GM15510 (cell line): ENCODE data around the gene CIDEC.

Source experiments
- POLR2A ChIP-seq: IDR thresholded peaks from 3 replicates; pipeline ENCODE4 v1.6.1; 2011; ENCODE audit warnings: borderline replicate concordance; ENCODE audit not compliant: insufficient read length; ENCODE audit errors: extremely low read depth

The CIDEC gene

DNA sequence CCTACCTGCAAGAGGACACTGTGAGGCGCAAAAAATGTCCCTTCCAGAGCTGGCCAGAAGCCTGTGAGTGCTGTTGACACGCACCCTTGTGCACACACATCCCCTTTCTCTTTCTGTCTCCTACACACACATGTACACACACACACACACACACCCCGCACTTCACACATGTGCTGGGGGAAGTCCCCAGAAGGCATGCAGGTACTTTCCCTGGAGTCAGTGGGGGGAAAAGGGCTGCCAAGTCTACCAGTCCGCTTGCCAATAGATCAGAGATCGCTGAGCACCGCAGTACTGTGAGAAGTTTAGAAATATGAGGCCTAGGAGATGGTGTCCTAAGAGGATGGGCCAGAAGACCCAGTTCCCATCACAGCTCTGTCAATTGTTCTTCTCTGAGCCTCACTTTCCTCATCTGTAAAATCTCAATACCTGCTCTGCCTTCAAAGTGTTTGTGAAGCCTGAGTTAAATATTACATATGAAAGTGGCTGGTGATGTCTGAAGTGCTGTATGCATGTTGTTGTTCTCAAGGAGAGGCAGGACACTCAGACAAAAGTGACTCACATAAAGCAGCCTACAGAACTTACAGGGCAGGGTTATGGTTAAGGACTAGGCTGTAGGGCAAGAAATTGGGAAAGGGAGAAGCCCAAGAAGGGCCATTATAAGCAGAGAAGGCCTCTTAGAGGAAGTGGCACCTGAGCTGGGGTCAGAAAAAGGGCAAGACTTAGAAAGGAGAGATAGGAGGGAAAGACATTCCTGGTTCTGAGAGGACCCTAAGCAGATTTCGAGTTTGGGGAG is 29.4 kb upstream of the CIDEC start:
- no peak for TF ChIP-seq POLR2A

DNA sequence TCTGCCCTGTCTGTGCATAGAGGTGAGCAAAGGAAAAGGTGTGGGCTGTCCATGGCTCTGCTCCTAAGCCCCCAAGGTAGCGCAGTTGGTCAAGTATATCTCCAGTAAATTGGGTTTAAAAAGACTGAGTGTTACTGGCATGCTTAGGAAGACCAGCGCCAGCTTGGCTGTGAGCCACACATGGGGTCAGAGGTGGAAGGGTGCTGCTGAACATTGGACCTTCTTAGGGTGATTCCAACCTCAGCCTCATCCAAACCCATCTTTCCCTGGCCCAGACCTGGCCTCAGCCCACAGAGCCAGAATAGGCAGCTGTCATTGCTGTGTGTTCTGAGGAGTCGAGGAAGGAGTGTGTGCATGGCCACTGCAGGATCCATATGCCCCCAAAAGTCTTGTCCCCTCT is 28.2 kb upstream of the CIDEC start:
- TF ChIP-seq POLR2A: no peak

DNA sequence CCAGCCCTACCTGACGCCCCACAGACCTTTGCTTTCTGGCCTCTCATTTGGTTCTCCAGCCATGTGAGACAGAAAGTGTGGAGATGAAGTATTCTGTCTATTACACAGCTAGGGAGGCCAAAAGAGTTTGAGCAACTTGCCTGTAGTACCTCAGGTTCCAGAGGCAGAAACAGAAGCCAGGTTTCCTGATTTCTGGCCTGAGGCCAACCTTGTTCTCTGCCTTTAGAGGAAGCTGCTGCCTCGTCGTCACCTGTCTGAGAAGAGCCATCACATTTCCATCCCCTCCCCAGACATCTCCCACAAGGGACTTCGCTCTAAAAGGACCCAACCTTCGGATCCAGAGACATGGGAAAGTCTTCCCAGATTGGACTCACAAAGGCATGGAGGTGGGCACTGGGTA is 26.4 kb upstream of the CIDEC start:
- no peak for TF ChIP-seq POLR2A

DNA sequence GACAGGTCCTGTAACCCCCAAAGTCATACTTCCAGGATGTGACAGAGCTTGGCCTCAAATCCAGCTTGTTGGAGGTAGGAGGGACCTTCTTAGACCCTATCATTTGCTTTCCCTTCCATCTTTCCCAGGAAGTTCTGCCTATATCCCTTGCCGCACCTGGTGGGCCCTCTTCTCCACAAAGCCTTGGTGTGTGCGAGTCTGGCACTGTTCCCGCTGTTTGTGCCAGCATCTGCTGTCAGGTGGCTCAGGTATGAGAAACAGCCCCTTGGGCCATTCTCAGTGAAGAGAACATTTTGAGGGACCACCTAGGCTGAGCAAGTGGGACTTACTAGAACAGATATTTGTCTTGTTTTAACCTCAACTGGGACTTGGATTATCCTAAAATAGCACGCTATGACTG is 23.9 kb upstream of the CIDEC start:
- no peak for TF ChIP-seq POLR2A

DNA sequence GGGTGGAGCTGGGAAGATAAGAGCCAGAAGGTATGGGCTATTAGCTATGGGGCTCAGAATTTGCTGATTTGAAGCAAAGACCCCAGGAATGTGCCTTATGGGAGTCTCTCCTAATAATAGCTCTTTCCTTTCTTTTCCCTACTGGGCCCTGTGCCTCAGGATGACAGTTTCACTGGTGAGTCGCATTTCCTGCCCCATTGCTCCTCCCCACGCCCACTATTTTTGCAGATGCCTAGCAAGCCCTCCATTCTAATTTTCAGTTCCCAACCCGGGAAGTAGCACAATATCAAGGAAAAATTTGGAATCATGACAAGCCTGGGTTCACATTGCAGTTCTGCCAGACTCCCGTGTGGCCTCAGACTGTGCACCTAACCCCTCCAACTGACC is 23.2 kb upstream of the CIDEC start:
- TF ChIP-seq POLR2A: no peak

DNA sequence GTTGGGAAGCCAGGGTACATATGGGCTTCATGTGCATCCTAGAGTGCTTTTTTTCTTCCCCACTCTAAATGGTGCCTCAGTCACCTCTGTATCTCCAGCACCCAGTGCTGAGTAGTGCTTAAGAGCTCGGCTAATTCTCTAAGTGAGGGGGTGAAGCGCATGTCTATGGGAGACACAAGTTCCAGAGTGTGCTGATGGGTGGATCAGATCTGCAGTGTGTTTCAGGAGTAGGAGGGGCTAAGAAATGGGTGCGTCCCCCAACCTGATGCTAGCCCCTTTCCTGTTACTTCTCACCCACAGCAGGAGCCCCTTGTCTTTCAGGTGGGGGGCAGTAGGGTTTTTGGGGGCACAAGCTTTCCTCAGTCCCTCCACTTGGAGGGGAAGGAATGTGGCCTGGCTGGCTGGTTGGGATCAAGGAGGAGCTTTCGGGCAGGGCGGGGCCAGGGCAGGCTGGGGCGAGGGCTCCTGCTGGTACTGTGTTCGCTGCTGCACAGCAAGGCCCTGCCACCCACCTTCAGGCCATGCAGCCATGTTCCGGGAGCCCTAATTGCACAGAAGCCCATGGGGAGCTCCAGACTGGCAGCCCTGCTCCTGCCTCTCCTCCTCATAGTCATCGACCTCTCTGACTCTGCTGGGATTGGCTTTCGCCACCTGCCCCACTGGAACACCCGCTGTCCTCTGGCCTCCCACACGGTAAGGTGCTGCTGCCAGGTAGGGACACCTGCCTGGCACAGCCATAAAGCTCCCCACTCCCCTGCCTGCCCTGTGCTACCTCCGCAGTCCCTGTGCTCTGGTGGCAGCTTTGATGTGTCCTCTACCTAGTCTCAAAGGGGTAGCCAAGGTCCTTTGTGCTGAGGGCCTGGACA is 22.6 kb upstream of the CIDEC start, which contains the start of gene IL17RE:
Gene IL17RE (plus strand): TSS at position 477 of the 866 bp plus-strand sequence. CDS start 85 bp downstream, at position 562.
- no peak for TF ChIP-seq POLR2A

DNA sequence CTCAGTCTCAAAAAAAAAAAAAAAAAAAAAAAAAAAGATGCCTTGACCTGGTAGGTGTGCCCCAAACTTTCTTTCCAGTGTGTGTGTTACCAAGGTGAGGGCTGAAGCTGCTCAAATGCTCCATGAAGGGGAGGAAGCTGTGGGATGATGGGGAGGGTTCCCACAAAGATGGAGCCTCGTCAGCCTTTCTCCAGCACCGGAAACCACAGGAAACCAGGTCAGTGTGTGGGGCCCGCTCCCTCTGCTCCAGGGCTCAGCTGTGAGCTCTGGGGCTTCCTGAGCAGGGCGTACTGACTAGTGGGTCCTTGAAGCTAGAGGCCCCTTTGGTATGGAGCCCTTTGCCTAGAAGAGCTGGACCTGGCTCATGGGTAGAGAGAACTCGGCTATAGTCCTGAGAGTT is 21.9 kb upstream of the CIDEC start:
- TF ChIP-seq POLR2A: no peak

DNA sequence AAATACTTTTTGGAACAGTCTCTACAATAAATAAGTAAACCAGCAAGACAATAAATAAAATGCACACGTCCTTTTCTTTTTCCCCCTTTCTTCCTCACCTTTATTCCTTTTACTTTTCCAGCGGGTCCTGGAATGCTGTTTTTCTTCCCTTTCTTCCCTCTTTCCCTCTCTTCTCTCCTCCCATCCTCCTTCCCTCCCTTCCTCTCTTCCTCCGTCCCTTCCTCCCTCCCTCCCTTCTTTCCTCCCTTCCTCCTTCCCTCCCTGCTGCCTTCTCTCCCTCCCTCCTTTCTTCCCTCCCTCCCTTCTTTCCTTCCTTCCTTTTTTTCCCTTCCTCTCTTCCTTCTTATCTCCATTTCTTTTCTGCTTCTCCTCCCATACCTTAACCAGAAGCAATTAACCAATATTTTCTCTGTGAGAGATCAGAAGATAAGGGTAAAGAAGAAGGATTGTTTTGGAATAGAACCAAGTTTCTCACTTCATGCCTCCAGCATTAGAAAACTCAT is 19.3 kb upstream of the CIDEC start:
- TF ChIP-seq POLR2A: no peak

DNA sequence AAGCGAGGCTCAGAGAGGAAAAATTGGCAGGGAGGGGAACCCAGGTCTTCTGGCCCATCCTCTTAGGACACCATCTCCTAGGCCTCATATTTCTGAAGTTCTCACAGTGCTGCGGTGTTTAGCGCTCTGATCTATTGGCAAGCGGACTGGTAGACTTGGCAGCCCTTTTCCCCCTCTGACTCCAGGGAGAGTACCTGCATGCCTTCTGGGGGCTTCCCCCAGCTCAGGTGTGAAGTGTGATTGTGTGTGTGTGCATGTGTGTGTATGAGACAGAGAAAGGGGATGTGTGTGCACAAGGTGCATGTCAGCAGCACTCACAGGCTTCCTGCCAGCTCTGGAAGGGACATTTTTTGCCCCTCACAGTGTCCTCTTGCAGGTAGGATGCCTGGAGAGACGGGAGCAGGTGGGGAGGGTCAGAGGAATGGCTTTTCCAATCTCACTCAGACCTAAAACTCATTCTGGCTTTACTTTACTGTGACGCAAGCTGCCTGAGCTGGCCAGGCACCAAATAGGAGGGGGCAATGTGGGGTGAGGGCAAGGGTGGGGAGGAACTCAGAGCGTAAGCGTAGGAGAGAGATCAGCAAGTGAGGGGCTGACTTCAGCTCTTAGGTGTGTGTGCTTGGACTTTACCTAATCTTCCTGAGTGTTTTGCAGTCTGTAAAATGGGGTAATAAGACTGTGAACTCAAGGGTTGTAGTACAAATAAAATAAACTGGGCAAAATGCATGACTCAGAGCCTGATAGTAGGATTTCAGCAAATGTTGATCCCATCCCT is 18.6 kb upstream of the CIDEC start:
- TF ChIP-seq POLR2A: no peak

DNA sequence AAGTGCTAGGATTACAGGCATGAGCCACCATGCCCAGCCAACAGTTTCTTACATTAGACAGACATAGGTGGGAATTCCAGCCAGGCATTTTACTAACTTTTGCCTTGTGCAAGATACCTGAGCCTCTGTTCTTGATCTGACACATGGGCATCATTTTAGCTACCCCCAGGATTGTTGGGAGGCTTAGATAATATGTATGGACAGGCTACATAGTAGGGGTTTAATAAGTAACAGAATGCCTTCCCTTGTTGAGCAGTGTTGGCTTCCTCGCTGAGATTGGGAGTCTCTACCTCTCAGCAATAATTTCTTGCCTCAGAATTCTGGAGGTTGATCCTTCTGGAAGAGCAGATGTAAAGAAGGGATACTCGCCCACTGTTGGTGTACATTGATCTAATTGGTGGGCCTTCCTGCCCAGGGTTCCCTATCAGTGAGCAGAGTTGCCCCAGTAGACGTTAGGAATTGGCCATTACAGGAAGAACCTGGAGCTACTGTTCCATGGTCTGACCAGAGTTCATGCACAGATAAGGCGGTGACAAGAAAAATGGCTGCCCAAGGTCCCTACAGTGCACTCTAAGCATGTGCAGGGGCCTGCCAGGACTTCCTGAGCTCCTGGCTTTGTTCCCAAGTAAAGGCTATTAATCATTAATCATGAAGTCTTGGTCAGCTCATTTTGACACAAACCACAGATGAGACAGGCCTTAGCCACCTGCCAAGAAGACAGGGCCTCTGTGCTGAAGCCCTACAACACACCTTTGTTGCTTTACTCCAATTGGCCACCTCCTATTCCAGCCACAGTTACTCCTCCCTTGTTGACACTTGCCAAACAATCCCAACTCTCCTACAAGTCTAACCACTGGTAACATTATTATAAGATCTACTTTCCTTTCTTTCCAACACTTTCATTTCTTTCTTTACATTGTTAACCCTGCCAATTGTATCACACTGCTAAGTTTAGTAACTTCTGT is 17.6 kb upstream of the CIDEC start:
- TF ChIP-seq POLR2A: no peak

DNA sequence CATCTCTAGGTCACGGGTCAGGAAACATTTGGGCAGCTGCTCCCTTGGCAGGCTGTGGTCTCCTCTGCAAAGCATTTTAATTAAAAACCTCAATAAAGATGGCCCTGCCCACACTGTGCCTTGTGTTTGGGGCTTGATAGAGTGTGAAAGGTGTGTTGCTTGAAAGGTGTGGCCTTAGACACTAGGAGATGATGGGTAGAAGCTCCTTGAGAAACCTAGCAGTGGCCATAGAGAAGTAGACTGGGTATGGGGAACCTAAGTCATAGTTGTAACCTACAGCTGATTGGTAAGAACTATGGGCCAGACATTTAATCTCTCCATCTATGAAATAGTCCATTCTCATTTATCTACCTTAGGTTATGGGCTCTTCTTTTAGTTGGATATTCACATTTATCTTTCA is 13.7 kb upstream of the CIDEC start:
- TF ChIP-seq POLR2A: no peak

DNA sequence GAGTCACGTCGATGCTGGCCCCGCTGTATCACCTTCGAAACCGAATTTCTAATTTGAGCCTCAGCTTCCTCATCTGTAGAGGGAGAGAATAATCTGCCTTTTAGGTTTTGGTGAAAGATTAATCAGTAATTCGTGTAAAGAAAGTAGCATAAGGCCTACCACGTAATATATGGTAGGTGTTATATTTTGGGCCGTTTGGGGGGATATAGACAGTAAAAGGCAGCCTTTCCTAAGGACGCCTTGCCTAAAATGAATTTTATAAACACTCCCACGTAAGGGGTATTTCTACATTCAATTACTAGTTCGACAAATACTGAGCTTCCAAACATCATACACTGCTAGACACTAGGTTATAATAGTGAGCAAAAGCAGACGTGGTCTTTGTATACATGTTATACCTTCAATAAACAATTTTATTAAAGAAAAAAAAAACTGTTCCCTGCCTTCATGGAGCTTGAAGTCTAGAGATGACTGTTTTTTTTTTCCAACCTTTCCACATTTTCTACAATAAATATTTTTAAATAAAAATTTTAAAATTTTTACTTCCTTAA is 11.1 kb upstream of the CIDEC start:
- TF ChIP-seq POLR2A: no peak
